HepG2 (cell line): ENCODE measurements around the gene COL5A1. TPM values are rescaled to one million over a fixed set of nuclear protein-coding genes. Genes with fewer than 3 reads are reported as not detected.

Source experiments
- BRD4 ChIP-seq: sonication (generic); formaldehyde crosslinking; IDR thresholded peaks from 2 replicates; pipeline ENCODE4 v1.4.0; 2020; ENCODE audit warnings: missing genetic modification reagents
- HNRNPLL ChIP-seq: fragments of 200-400 bp; formaldehyde crosslinking; IDR thresholded peaks from 2 replicates; pipeline ENCODE4 v1.6.1; 2017; ENCODE audit warnings: mild to moderate bottlenecking, low read depth, low read length; ENCODE audit not compliant: poor library complexity, severe bottlenecking
- KAT8 ChIP-seq: IDR thresholded peaks from 2 replicates; pipeline ENCODE4 v1.6.1; 2016; ENCODE audit warnings: missing genetic modification reagents, missing compliant biosample characterization
- KDM3A ChIP-seq: IDR thresholded peaks from 2 replicates; pipeline ENCODE4 v1.6.1; 2018; ENCODE audit warnings: low read depth, missing compliant biosample characterization
- NCOR1 ChIP-seq: fragments of 200-600 bp; sonication (generic); IDR thresholded peaks from 2 replicates; pipeline ENCODE4 v1.7.0; 2017; ENCODE audit warnings: antibody characterized with exemption, low read length, borderline replicate concordance
- NR2F2 ChIP-seq: IDR thresholded peaks from 2 replicates; pipeline ENCODE4 v1.6.1; 2012; ENCODE audit warnings: low read depth, inconsistent platforms, borderline replicate concordance
- RCOR2 ChIP-seq: IDR thresholded peaks from 2 replicates; pipeline ENCODE4 v1.6.1; 2016; ENCODE audit warnings: missing biosample characterization, missing genetic modification reagents
- SMC3 ChIP-seq: IDR thresholded peaks from 2 replicates; pipeline ENCODE4 v1.6.1; 2011; ENCODE audit warnings: low read length, improper control_type of control experiment
- STAG1 ChIP-seq: sonication (generic); formaldehyde crosslinking; IDR thresholded peaks from 2 replicates; pipeline ENCODE4 v1.4.0; 2020; ENCODE audit warnings: missing genetic modification reagents
- TRIM24 ChIP-seq: sonication (generic); formaldehyde crosslinking; IDR thresholded peaks from 2 replicates; pipeline ENCODE4 v1.8.0; 2022; ENCODE audit warnings: mild to moderate bottlenecking, missing genetic modification reagents
- XBP1 ChIP-seq: sonication (generic); formaldehyde crosslinking; IDR thresholded peaks from 2 replicates; pipeline ENCODE4 v1.5.0; 2020; ENCODE audit warnings: missing genetic modification reagents
- ZFP1 ChIP-seq: IDR thresholded peaks from 2 replicates; pipeline ENCODE4 v1.6.1; 2016
- ZKSCAN8 ChIP-seq: IDR thresholded peaks from 2 replicates; pipeline ENCODE4 v1.6.1; 2016; ENCODE audit warnings: borderline replicate concordance, missing genetic modification reagents, missing compliant biosample characterization
- ZMAT3 ChIP-seq: sonication (generic); formaldehyde crosslinking; conservative IDR thresholded peaks from 2 replicates; pipeline ENCODE4 v1.7.0; 2021; ENCODE audit warnings: missing genetic modification reagents
- ZNF136 ChIP-seq: sonication (generic); formaldehyde crosslinking; IDR thresholded peaks from 2 replicates; pipeline ENCODE4 v1.8.1; 2022; ENCODE audit warnings: low read depth, mild to moderate bottlenecking, moderate library complexity, missing genetic modification reagents
- ZNF343 ChIP-seq: sonication (generic); formaldehyde crosslinking; IDR thresholded peaks from 2 replicates; pipeline ENCODE4 v1.4.0; 2020; ENCODE audit warnings: mild to moderate bottlenecking, missing genetic modification reagents
- ZNF782 ChIP-seq: sonication (generic); formaldehyde crosslinking; IDR thresholded peaks from 2 replicates; pipeline ENCODE4 v1.4.0; 2020; ENCODE audit warnings: missing genetic modification reagents, mild to moderate bottlenecking, borderline replicate concordance
- ZNF839 ChIP-seq: sonication (generic); formaldehyde crosslinking; IDR thresholded peaks from 2 replicates; pipeline ENCODE4 v1.4.0; 2020; ENCODE audit warnings: missing genetic modification reagents, mild to moderate bottlenecking, borderline replicate concordance
- polyA plus RNA-seq, 8 experiments: library from polyadenylated mRNA; depleted of rRNA in 3 of 8; stranded (reverse) in 7 of 8; unstranded in 1 of 8; fragments of >200 nt; fragmentation: Illumina TruSeq in 4 of 8; extraction: Trizol in 4 of 8; gene quantifications; 2 replicates each; pipeline versions ENCODE4 v1.2.1 to v1.2.3, GENCODE V29; 2011 to 2016; ENCODE audit warnings: low read depth in 4 of 8, missing spikeins in 1 of 8, mixed read lengths in 1 of 8; ENCODE audit not compliant: insufficient read depth in 1 of 8
- total RNA-seq, 5 experiments: library from RNA; depleted of rRNA; stranded (reverse); fragments of >200 nt; fragmentation: Illumina TruSeq; extraction: Trizol; gene quantifications; 2 replicates each; pipeline ENCODE4 v1.2.3, GENCODE V29; 2016; ENCODE audit warnings: low read depth in 1 of 5
- TF ChIP-seq, protein P1 (sequence below): sonication (generic); formaldehyde crosslinking; IDR thresholded peaks from 2 replicates; pipeline ENCODE4 v1.4.0; 2020; ENCODE audit warnings: mild to moderate bottlenecking, low read depth, missing genetic modification reagents
- TF ChIP-seq, protein P2 (sequence below): sonication (generic); formaldehyde crosslinking; IDR thresholded peaks from 2 replicates; pipeline ENCODE4 v1.8.1; 2022; ENCODE audit warnings: low read depth, mild to moderate bottlenecking, missing genetic modification reagents
- TF ChIP-seq, protein P3 (sequence below): sonication (generic); formaldehyde crosslinking; conservative IDR thresholded peaks from 2 replicates; pipeline ENCODE4 v1.4.0; 2020; ENCODE audit warnings: missing genetic modification reagents
- TF ChIP-seq, protein P4 (sequence below): sonication (generic); formaldehyde crosslinking; IDR thresholded peaks from 2 replicates; pipeline ENCODE4 v1.5.1; 2020; ENCODE audit warnings: missing genetic modification reagents, mild to moderate bottlenecking, borderline replicate concordance
- TF ChIP-seq, protein P5 (sequence below): sonication (generic); formaldehyde crosslinking; IDR thresholded peaks from 2 replicates; pipeline ENCODE4 v1.5.0; 2020; ENCODE audit warnings: missing genetic modification reagents

Gene COL5A1
- total and polyA plus RNA-seq, 2 of the 13 experiments (the other 11 are each of a cell fraction or from before 2014, with no cell fraction given), result not detected

DNA sequence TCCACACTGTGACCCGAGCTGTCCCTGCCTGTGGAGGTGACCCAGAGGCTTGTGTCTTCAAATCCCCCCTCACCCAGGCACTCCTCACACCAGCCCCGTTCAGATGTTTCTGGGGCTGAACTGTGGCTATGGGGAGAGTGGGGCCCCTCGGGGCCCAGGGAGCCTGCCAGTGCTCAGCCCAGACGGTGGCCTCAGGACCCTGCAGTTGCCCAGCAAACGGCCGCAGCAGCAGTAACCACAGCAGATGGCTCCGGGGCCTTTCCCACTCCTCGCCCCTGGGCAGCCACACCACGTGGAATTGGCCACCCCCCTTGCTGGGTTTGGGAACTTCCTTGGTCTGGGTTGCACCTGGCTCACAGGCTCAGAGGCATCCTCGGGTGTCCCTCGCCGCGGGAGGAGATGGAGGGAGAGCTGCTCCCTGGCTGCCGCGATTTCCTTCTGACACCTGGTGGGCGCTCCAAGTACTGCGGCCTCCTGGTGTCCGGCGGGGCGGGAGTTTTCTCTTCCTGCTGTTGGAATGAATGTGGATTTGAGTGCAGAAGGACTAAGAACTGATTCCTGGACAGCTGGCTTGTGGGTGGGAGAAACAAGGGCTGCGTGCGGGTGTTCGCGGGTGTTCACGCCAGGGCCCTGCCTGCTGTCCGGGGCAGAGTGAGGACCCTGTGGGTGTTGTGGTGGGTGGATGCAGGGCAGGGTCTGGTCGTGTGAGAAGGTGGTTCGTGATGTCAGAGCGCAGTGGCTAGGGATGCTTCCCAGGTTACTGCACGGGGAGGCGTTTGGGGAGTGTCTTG lies 97.5 kb downstream of the COL5A1 start (continued):
- TF ChIP-seq ZKSCAN8 (CRISPR knock-in tag) (no peak), ZNF136 (CRISPR knock-in tag) (no peak), HNRNPLL (no peak), TRIM24 (no peak), KDM3A (CRISPR knock-in tag) (no peak), RCOR2 (CRISPR knock-in tag) (no peak), NR2F2 (no peak), XBP1 (CRISPR knock-in tag) (no peak), SMC3 (peak; percentile 43), ZNF343 (no peak), ZFP1 (CRISPR knock-in tag) (no peak), ZNF839 (no peak), ZMAT3 (no peak), NCOR1 (no peak), KAT8 (CRISPR knock-in tag) (no peak), BRD4 (CRISPR knock-in tag) (no peak), STAG1 (peak; percentile 75), ZNF782 (CRISPR knock-in tag) (no peak)
- TF ChIP-seq, protein P1, sequence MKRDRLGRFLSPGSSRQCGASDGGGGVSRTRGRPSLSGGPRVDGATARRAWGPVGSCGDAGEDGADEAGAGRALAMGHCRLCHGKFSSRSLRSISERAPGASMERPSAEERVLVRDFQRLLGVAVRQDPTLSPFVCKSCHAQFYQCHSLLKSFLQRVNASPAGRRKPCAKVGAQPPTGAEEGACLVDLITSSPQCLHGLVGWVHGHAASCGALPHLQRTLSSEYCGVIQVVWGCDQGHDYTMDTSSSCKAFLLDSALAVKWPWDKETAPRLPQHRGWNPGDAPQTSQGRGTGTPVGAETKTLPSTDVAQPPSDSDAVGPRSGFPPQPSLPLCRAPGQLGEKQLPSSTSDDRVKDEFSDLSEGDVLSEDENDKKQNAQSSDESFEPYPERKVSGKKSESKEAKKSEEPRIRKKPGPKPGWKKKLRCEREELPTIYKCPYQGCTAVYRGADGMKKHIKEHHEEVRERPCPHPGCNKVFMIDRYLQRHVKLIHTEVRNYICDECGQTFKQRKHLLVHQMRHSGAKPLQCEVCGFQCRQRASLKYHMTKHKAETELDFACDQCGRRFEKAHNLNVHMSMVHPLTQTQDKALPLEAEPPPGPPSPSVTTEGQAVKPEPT (CRISPR knock-in tag), result no peak
- TF ChIP-seq, protein P2, sequence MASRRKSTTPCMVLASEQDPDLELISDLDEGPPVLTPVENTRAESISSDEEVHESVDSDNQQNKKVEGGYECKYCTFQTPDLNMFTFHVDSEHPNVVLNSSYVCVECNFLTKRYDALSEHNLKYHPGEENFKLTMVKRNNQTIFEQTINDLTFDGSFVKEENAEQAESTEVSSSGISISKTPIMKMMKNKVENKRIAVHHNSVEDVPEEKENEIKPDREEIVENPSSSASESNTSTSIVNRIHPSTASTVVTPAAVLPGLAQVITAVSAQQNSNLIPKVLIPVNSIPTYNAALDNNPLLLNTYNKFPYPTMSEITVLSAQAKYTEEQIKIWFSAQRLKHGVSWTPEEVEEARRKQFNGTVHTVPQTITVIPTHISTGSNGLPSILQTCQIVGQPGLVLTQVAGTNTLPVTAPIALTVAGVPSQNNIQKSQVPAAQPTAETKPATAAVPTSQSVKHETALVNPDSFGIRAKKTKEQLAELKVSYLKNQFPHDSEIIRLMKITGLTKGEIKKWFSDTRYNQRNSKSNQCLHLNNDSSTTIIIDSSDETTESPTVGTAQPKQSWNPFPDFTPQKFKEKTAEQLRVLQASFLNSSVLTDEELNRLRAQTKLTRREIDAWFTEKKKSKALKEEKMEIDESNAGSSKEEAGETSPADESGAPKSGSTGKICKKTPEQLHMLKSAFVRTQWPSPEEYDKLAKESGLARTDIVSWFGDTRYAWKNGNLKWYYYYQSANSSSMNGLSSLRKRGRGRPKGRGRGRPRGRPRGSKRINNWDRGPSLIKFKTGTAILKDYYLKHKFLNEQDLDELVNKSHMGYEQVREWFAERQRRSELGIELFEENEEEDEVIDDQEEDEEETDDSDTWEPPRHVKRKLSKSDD (CRISPR knock-in tag), result no peak
- TF ChIP-seq, protein P3, sequence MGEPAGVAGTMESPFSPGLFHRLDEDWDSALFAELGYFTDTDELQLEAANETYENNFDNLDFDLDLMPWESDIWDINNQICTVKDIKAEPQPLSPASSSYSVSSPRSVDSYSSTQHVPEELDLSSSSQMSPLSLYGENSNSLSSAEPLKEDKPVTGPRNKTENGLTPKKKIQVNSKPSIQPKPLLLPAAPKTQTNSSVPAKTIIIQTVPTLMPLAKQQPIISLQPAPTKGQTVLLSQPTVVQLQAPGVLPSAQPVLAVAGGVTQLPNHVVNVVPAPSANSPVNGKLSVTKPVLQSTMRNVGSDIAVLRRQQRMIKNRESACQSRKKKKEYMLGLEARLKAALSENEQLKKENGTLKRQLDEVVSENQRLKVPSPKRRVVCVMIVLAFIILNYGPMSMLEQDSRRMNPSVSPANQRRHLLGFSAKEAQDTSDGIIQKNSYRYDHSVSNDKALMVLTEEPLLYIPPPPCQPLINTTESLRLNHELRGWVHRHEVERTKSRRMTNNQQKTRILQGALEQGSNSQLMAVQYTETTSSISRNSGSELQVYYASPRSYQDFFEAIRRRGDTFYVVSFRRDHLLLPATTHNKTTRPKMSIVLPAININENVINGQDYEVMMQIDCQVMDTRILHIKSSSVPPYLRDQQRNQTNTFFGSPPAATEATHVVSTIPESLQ (CRISPR knock-in tag), result no peak
- TF ChIP-seq, protein P4, sequence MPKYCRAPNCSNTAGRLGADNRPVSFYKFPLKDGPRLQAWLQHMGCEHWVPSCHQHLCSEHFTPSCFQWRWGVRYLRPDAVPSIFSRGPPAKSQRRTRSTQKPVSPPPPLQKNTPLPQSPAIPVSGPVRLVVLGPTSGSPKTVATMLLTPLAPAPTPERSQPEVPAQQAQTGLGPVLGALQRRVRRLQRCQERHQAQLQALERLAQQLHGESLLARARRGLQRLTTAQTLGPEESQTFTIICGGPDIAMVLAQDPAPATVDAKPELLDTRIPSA (CRISPR knock-in tag), result no peak
- TF ChIP-seq, protein P5, sequence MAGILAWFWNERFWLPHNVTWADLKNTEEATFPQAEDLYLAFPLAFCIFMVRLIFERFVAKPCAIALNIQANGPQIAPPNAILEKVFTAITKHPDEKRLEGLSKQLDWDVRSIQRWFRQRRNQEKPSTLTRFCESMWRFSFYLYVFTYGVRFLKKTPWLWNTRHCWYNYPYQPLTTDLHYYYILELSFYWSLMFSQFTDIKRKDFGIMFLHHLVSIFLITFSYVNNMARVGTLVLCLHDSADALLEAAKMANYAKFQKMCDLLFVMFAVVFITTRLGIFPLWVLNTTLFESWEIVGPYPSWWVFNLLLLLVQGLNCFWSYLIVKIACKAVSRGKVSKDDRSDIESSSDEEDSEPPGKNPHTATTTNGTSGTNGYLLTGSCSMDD (CRISPR knock-in tag), result no peak
